ENCODE measurements around the gene MSI2. TPM values are rescaled to one million over a fixed set of nuclear protein-coding genes. Genes with fewer than 3 reads are reported as not detected.

Gene MSI2
- total RNA-seq, 1 donor from 2014 or later = 140 TPM

DNA sequence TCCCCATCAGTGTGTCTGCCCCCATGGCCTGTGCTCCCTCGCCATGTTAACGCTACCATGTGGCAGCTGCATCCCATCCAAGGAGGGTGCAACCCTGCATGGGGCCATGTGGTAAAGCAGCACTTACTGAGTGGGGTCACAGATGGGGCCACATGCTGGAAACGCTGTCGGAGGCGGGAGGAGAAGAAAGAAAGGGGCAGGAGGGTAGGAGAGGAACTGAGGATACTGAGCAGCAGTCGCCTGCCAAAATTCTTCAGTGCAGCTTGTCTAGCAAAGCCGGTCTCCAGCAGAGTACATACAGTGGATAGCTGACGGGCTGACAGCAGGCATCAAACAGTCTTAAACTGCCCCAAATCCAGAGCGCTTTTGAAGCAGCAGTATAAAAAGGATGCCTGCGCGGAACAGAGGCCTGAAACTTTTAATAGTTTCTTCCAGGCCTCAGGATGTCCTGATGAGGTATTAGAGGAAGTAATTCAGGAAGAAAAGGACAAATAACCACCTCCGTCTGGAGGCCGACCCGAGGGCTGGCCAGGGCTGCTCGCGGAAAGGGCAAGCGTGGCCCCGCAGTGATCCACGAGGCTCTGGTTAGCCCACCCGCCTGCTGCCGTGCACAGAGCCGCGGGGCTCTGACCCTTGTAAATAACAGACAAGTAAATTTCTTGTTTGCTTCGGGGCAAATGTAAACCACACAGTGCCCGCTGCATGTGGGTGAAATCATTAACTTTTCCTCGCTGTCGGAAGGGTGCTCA is 339.8 kb downstream of the MSI2 start:
- Mint-ChIP-seq H3K36me3 (ENCODE audit: low read depth) (peaks cover 10% of the 10 kb centered on the region), H3K4me3 (peak overlapping the region; percentile 63), H3K27ac (ENCODE audit: unreplicated experiment) (peak overlapping the region; percentile 94), H3K27me3 (ENCODE audit: low read depth) (no peaks in the 10 kb centered on the region), H3K4me1 (peaks cover 36% of the 10 kb centered on the region), H3K9me3 (peaks cover 3% of the 10 kb centered on the region)
- DNase-seq (ENCODE audit: low read depth, low spot score) = no peak
- no peak for TF ChIP-seq CTCF (conservative IDR thresholded peaks at IDR 0.05)

GRCh38 chr17:57597101-57597500 is 340.8 kb downstream of the MSI2 start:
- Mint-ChIP-seq H3K27ac (ENCODE audit: unreplicated experiment) (peak overlapping the region; percentile 71), H3K9me3 (peaks cover 3% of the 10 kb centered on the region), H3K4me1 (peaks cover 36% of the 10 kb centered on the region), H3K36me3 (ENCODE audit: low read depth) (peaks cover 10% of the 10 kb centered on the region), H3K4me3 (peak overlapping the region; percentile 44), H3K27me3 (ENCODE audit: low read depth) (no peaks in the 10 kb centered on the region)
- DNase-seq (ENCODE audit: low read depth, low spot score) = no peak
- no peak for TF ChIP-seq CTCF (conservative IDR thresholded peaks at IDR 0.05)

DNA sequence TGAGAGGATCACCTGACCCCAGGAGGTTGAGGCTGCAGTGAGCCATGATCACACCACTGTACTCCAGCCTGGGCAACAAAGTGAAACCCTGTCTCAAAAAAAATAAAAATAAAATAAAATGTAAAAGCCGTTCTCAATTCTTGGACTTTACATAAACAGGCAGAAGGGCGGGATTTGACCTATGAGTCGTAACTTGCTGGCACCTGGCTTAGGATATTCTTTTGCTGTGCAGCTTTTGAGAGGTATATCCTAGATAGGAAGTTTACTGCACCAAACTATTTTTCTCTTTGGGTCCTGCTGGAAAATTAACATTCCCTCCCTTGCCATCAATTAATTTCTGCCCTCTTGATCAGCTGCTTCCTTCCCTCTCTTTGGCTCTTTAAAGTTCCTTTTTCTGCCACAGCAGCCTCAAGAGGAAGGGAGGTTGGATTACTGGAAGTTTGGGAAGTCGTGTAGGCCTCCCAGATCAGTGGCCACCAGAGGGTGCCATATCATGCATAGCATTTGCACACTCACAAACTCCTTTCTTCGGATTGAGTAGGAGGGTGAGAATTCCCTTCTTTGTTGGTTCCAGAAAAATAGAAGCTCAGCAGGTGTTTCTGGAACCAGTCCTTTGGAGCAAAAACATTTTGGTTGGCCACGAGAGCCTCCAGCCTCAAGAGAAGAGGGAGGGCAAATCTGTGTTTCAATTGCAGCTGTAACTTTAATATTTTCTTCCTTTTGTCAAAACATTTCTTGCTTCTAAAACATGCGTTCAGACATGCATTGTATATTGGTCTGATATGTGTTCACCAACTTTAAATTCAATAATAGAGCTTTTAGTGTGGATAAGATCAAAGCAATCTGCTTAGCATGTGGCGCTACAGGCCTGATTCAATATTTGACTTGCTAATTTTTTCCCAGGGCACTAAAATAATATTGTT is 341.5 kb downstream of the MSI2 start:
- TF ChIP-seq CTCF (conservative IDR thresholded peaks at IDR 0.05) = peak; percentile 85
- H3K27ac Mint-ChIP-seq (ENCODE audit: unreplicated experiment) = peak overlapping the region; percentile 82
- H3K36me3 Mint-ChIP-seq (ENCODE audit: low read depth) = peaks cover 10% of the 10 kb centered on the region
- H3K4me1 Mint-ChIP-seq = peaks cover 32% of the 10 kb centered on the region
- H3K27me3 Mint-ChIP-seq (ENCODE audit: low read depth) = no peaks in the 10 kb centered on the region
- peak; percentile 74 for DNase-seq (ENCODE audit: low read depth, low spot score)
- H3K9me3 Mint-ChIP-seq = peaks cover 3% of the 10 kb centered on the region
- peak overlapping the region; percentile 49 for H3K4me3 Mint-ChIP-seq

DNA sequence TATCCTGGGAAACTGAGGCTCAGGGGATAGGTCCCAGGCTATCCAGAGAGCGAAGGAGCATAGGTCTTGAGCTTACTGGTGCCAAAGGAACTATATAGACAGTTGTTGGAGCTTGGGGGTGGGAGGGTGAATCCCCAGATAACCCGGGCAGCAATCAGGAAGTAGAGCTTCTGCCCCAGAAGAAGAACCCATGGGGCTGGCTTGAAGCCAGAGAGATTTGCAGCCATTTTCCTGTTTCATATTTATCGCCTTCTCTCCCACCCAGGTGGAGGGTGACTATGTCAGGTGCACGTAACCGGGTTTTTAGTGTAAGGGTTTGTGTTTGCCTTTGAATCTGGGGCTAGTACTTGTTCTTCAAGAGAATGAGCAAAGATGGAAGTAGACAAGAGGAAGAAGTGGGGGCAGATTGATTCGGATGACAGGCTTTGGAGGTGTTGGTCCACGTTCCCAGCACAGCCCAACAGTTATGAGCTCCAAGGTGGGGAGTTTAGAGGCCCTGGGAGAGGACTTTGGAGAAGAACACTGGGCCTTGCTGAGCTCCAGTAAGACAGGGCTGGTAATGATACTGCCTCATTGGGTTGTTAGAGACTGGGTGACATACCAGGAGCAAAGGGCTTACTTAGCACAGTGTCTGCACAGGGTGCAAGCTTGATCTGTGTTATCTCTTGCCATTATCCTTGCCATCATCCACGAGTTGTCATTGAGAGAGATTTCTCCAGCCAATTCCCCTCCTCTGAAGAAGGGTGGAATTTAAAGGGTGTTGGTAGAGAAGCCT is 343.1 kb downstream of the MSI2 start:
- peaks cover 36% of the 10 kb centered on the region for H3K4me1 Mint-ChIP-seq

More for the DNA sequence above, 343.1 kb downstream of the MSI2 start:
- no peak overlapping the region for H3K27ac Mint-ChIP-seq (ENCODE audit: unreplicated experiment)
- no peak for DNase-seq (ENCODE audit: low read depth, low spot score)
- H3K4me3 Mint-ChIP-seq = no peak overlapping the region
- no peak for TF ChIP-seq CTCF (conservative IDR thresholded peaks at IDR 0.05)
- H3K27me3 Mint-ChIP-seq (ENCODE audit: low read depth) = no peaks in the 10 kb centered on the region
- H3K36me3 Mint-ChIP-seq (ENCODE audit: low read depth) = peaks cover 6% of the 10 kb centered on the region
- peaks cover 3% of the 10 kb centered on the region for H3K9me3 Mint-ChIP-seq

Measured in neural crest cell (in vitro differentiated cells).